GM08714 (cell line): ENCODE data around the gene SVIL.
"Not testable (repeated sequence)": the region's sequence is repeated elsewhere in the genome, so short reads cannot be mapped to it uniquely, and the experiment has no call there.

Experiments used
- H3K4me3 ChIP-seq: fragments of 200-500 bp; sonication (Bioruptor generic); 2 replicates; pipeline ENCODE4 v1.5.1; 2014; ENCODE audit warnings: mild to moderate bottlenecking, low read length, inconsistent platforms
- ZNF274 ChIP-seq: IDR thresholded peaks from 2 replicates; pipeline ENCODE4 v1.6.1; 2012; ENCODE audit warnings: mild to moderate bottlenecking, low read depth, low read length

Gene SVIL

DNA sequence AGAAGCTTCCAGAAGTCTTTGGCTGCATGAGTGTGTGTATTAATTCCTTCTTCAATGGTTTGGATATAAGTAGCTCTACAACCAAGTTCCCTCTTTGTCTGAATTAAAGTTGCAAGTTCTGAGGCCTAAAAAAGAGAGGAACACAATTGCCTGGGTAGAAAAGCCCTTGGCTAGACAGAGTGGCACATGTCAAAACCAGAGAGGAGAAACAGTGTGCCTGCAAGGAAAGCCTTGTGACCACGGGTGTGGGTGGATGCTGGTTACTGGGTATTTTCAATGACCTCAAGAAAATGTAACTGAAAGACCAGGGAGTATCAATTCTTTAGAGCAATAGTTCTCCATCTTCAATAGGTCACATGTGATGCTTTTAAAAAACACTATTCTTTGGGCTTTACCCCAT is 148.3 kb downstream of the SVIL start:
- no peak overlapping the region for H3K4me3 ChIP-seq
- TF ChIP-seq ZNF274, result no peak

- not testable (repeated sequence) for H3K4me3 ChIP-seq
Measured at GRCh38 chr10:29484677-29485076, 150.1 kb downstream of the SVIL start.

- no peak for TF ChIP-seq ZNF274
- no peak overlapping the region for H3K4me3 ChIP-seq
Measured at GRCh38 chr10:29482591-29483431, 152.0 kb downstream of the SVIL start.

GRCh38 chr10:29481906-29482440 is 152.8 kb downstream of the SVIL start:
- no peak overlapping the region for H3K4me3 ChIP-seq
- TF ChIP-seq ZNF274, result no peak

DNA sequence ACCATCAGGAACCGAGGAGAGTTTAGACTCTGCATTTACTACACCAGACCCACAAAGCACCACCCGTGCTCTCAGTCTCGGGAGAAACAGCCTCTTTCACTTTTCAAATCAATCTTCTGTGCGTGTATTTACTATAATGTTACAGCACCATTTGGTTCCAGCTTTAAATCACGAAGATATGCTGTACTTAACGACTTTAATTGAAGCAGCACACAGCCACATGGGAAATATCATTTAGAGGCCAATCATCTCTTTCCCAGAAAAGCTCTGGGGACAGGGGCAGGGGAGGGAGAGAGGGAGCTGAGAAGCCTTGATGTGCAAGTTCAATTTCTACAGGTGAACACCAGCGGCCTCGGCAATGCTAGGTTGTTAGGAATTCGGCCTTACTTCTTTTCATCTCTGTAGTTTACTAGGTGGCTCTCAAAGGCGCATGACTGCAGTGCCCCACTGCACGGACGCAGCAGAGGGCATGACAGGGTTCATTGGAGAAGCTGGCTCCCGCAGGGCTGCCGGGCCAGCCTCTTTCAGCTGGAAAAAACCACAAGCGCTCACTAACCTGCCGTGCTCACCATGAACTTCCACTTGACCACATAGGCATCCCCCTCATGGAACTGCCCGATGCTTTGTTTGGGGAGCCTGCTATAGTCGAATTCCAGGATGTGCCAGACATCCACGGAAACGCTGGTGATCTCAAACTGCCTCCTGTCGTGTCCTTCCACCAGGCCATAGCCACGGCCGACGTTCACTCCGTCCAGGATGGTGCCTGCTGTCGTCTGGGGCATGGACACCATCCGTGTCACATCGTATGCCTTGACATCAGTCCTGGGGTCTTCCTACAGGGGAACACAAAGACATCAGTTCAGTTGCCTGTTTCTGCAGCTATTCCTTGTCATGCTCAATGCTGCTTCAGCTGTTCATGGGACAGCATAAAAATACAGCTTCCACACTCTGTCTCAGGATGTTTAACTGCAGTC is 154.5 kb downstream of the SVIL start:
- H3K4me3 ChIP-seq, result no peak overlapping the region; the same call in 1 of the 2 replicates
- TF ChIP-seq ZNF274, result no peak

GRCh38 chr10:29479081-29479925 is 155.5 kb downstream of the SVIL start:
- no peak overlapping the region; the same call in 1 of the 2 replicates for H3K4me3 ChIP-seq
- no peak for TF ChIP-seq ZNF274

GRCh38 chr10:29473406-29474100 is 161.2 kb downstream of the SVIL start:
- H3K4me3 ChIP-seq, result no peak overlapping the region
- TF ChIP-seq ZNF274, result no peak

- no peak for TF ChIP-seq ZNF274
- no peak overlapping the region for H3K4me3 ChIP-seq
Measured at GRCh38 chr10:29473087-29473356, 161.7 kb downstream of the SVIL start.

DNA sequence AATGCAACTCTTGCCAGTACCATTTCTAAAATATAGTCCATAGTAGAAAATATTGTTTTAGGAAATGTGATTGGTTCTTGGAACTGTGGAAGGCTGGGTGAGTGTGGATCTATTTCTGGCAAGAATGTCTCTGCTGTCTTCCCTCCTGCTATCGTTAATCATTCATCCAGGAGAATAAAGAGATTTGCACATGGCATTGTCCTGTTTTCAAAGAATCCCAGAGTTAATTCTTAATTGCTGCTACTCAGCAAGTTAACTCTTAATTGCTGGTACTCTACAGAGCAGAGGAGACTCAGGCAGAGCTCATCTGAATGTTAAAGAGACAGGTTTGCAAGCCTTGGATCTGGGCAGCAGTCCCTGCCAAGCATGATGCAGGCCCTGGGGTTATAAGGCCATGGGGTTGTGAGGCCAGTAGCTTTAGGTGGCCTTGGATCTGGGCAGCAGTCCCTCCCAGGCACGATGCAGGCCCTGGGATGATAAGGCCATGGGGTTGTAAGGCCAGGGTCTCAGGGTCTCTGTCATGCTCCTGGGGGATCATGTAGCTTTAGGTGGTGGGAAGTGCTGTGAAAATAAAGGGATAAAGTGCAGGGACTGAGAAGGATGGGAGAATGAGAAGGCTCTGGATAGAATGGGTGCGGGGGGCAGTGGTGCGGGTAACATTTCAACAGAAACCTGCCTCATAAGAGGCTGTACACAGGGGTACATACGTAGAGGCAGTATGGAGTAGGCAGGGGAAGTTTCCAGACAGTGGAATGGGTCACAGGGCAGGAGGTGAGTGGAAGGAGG is 162.3 kb downstream of the SVIL start:
- TF ChIP-seq ZNF274, result no peak
- no peak overlapping the region for H3K4me3 ChIP-seq

DNA sequence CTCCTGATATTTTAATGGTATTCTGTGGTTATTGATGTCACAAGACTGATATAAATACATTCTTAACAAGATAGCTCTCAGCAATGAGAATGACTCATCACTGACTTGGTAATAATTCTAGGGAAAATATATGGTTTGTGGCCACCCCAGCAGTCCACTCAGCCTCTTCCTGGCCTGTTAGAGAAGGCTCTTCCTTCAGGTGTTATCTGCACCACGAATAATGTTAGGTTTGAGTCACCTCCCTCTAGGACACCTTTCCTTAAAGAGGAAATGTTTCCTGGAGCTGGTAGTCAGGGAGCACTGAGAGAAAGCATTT is 163.3 kb downstream of the SVIL start:
- TF ChIP-seq ZNF274, result no peak
- H3K4me3 ChIP-seq, result no peak overlapping the region

DNA sequence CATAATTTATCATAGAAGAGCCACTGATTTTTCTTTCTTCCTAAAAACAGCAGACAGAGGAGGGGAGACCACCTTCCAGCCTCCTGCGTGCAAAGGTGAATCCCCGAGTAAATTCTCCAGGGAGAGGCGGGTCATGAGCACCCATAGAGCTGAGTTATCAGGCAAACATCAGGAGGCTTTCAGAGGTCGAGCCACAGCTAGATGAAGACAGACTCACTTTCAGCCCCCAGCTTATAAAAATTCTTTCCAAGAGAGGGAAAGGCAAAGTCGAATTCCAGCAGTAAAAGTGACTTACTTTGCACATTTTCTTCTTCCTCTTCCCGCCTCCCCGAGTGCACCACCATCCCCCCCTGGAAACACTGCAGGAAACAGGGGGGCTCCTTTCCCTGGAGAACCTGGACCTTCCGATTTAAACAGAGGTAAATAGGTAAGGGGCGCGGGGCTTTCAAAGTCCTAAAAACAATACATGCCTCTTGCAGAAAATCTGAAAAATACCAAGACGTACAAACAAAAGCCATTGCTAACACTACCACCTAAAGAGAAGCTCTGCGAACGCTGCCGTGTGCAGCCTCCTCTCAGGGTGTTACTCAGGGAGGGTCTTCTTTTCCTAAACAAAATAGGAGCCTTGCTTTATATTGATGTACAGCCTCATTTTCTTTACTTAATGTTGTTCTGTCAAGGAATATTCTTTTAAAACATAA is 163.8 kb downstream of the SVIL start:
- H3K4me3 ChIP-seq, result no peak overlapping the region
- TF ChIP-seq ZNF274, result no peak

DNA sequence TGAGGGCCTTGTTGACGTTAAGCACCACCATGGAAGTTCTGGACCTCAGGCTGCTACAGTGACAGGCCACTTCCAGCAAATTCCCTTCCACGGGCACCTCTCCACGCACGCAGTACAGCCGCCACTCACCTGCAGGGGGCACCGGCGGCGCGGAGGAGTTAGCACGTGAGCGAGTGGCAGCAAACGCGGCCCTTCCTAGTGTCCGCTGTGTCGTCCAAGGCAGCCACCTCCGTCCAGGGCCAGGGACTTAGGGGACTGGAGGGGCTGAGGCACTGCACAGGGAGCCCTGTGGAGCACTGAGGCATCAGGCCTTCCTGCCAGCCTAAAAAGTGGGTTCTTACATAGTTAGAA is 164.4 kb downstream of the SVIL start:
- H3K4me3 ChIP-seq, result no peak overlapping the region
- TF ChIP-seq ZNF274, result no peak
